GM12878 (cell line): ENCODE measurements around the gene TSPAN11. TPM values are rescaled to one million over a fixed set of nuclear protein-coding genes. Genes with fewer than 3 reads are reported as not detected.

Experiments used
- BMI1 ChIP-seq: fragments of 450-650 bp; IDR thresholded peaks from 2 replicates; pipeline ENCODE4 v1.6.1; 2016; ENCODE audit warnings: mild to moderate bottlenecking, moderate library complexity, borderline replicate concordance
- CTCF ChIP-seq, 3 experiments: IDR thresholded peaks in 2 of 3; conservative IDR thresholded peaks in 1 of 3; 2 replicates each; pipeline ENCODE4 v1.5.1; 2011; ENCODE audit warnings: low read depth in 3 of 3, low read length in 3 of 3, mild to moderate bottlenecking in 3 of 3, control low read depth in 2 of 3, moderate library complexity in 2 of 3, inconsistent platforms in 1 of 3, mixed read lengths in 1 of 3; ENCODE audit not compliant: control insufficient read depth in 2 of 3, insufficient read depth in 1 of 3; ENCODE audit errors: extremely low read depth in 1 of 3
- IRF4 ChIP-seq: IDR thresholded peaks from 2 replicates; pipeline ENCODE4 v1.6.1; 2011; ENCODE audit warnings: low read depth, low read length
- KDM1A ChIP-seq: fragments of 200-600 bp; sonication (generic); IDR thresholded peaks from 2 replicates; pipeline ENCODE4 v1.6.1; 2016; ENCODE audit warnings: borderline replicate concordance
- KLF5 ChIP-seq: fragments of 450-650 bp; IDR thresholded peaks from 2 replicates; pipeline ENCODE4 v1.6.1; 2014; ENCODE audit warnings: mild to moderate bottlenecking; ENCODE audit not compliant: partially characterized antibody
- MYB ChIP-seq: fragments of 150-350 bp; IDR thresholded peaks from 2 replicates; pipeline ENCODE4 v1.6.1; 2014; ENCODE audit warnings: mild to moderate bottlenecking, low read depth, low read length, borderline replicate concordance
- POLR2A ChIP-seq: IDR thresholded peaks from 2 replicates; pipeline ENCODE4 v1.6.1; 2011; ENCODE audit warnings: low read depth, mild to moderate bottlenecking, low read length
- TCF3 ChIP-seq: IDR thresholded peaks from 2 replicates; pipeline ENCODE4 v1.6.1; 2012; ENCODE audit warnings: low read depth, mild to moderate bottlenecking, low read length, borderline replicate concordance; ENCODE audit not compliant: insufficient read depth
- polyA plus RNA-seq, 11 experiments: library from polyadenylated mRNA; depleted of rRNA in 4 of 11; unstranded in 6 of 11; stranded (reverse) in 5 of 11; fragments of >200 nt; fragmentation: Nextera tagmentation in 4 of 11; fragmentation: Illumina TruSeq in 1 of 11; extraction: Ambion mirVana in 4 of 11; extraction: Trizol in 1 of 11; gene quantifications; 1 replicate in 1 of 11; 2 replicates in 10 of 11; pipeline versions ENCODE4 v1.2.1 to v1.2.3, GENCODE V29; 2011 to 2016; ENCODE audit warnings: inconsistent platforms in 2 of 11, missing spikeins in 2 of 11, low read depth in 1 of 11
- total RNA-seq, 4 experiments: library from RNA; depleted of rRNA in 3 of 4; stranded (reverse); fragments of >200 nt in 3 of 4; fragmentation: Illumina TruSeq in 1 of 4; extraction: Trizol in 1 of 4; gene quantifications; 2 replicates each; pipeline versions ENCODE4 v1.2.1 to v1.2.3, GENCODE V29; 2013 to 2021
- TF ChIP-seq, protein P1 (sequence below): fragments of 450-650 bp; formaldehyde crosslinking; IDR thresholded peaks from 2 replicates; pipeline ENCODE4 v1.4.0; 2020; ENCODE audit warnings: mild to moderate bottlenecking, moderate library complexity

The TSPAN11 gene
- total and polyA plus RNA-seq, 10 of the 15 experiments (the other 5 are each of a cell fraction or from before 2014, with no cell fraction given): under 0.01 to 0.27 (median 0.04) TPM; not detected in 6

DNA sequence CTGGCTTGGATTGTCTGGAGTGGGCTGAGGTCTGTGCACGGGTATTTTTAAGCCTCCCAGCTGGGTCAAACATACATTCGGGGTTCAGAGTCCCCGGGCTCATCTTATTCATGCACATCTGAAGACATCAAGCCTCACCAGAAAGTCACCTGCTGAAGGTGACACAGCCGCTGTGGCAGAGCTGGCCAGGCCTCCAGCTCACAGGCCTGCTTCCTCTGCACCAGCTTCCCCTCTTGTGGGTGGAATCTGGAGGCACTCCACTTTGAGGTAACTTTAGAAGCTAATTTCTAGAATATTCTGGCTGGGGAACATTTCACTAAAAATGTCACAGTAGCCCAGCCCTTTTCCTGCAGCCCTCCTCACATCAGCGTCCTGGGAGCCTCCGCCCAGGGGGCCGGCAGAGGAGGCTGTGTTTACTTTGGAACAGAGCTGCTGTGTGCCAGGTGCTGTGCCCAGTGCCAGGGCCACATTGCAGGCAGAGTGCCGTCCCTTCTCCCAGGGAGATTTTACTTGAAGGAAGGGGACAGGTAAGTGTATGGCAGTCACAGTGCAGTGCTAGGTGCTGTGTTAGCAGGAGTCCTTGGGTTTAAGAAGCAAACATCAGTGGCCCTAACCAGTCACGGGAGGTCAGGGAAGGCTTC lies 62.2 kb downstream of the TSPAN11 start (continued):
- TF ChIP-seq CTCF (IDR thresholded peaks at IDR 0.05 in 2 of 3, conservative IDR thresholded peaks at IDR 0.05 in 1 of 3; ENCODE audit: control insufficient read depth in 2 of 3, extremely low read depth in 1 of 3, insufficient read depth in 1 of 3, low read depth in 3 of 3, low read length in 3 of 3): no peak
- no peak for TF ChIP-seq KDM1A
- TF ChIP-seq, protein P1, sequence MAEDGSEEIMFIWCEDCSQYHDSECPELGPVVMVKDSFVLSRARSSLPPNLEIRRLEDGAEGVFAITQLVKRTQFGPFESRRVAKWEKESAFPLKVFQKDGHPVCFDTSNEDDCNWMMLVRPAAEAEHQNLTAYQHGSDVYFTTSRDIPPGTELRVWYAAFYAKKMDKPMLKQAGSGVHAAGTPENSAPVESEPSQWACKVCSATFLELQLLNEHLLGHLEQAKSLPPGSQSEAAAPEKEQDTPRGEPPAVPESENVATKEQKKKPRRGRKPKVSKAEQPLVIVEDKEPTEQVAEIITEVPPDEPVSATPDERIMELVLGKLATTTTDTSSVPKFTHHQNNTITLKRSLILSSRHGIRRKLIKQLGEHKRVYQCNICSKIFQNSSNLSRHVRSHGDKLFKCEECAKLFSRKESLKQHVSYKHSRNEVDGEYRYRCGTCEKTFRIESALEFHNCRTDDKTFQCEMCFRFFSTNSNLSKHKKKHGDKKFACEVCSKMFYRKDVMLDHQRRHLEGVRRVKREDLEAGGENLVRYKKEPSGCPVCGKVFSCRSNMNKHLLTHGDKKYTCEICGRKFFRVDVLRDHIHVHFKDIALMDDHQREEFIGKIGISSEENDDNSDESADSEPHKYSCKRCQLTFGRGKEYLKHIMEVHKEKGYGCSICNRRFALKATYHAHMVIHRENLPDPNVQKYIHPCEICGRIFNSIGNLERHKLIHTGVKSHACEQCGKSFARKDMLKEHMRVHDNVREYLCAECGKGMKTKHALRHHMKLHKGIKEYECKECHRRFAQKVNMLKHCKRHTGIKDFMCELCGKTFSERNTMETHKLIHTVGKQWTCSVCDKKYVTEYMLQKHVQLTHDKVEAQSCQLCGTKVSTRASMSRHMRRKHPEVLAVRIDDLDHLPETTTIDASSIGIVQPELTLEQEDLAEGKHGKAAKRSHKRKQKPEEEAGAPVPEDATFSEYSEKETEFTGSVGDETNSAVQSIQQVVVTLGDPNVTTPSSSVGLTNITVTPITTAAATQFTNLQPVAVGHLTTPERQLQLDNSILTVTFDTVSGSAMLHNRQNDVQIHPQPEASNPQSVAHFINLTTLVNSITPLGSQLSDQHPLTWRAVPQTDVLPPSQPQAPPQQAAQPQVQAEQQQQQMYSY (CRISPR knock-in tag): no peak
- TF ChIP-seq KLF5: no peak
- no peak for TF ChIP-seq BMI1
- TF ChIP-seq IRF4: no peak
- no peak for TF ChIP-seq TCF3
- no peak for TF ChIP-seq MYB
- no peak for TF ChIP-seq POLR2A
